Right atrium auricular region (tissue), 2 donors: ENCODE results near the gene CTDNEP1. TPM values are rescaled to one million over a fixed set of nuclear protein-coding genes. Genes with fewer than 3 reads are reported as not detected.
"Not testable (repeated sequence)": the region's sequence is repeated elsewhere in the genome, so short reads cannot be mapped to it uniquely, and the experiment has no call there.

Experiments
- DNase-seq: peaks from one replicate; pipeline ENCODE4 v3.0.0-alpha.2; 2019; ENCODE audit warnings: low spot score
- H3K27ac ChIP-seq, 2 donors: fragments of 200-600 bp; sonication (generic); 1 replicate in 1 of 2; 2 replicates in 1 of 2; pipeline ENCODE4 v1.5.1; 2016 to 2019
- H3K27me3 ChIP-seq, 2 donors: fragments of 200-600 bp; sonication (generic); one replicate each; pipeline versions ENCODE4 v1.5.1 to v1.6.0; 2017 to 2019
- H3K36me3 ChIP-seq: fragments of 200-600 bp; sonication (generic); one replicate; pipeline ENCODE4 v1.5.1; 2016
- H3K4me1 ChIP-seq, 2 donors: fragments of 200-600 bp; sonication (generic); one replicate each; pipeline versions ENCODE4 v1.5.1 to v1.6.0; 2017 to 2019
- H3K4me3 ChIP-seq, 2 donors: fragments of 200-600 bp; sonication (generic); 1 replicate in 1 of 2; 2 replicates in 1 of 2; pipeline ENCODE4 v1.5.1; 2017 to 2019; ENCODE audit warnings: mild to moderate bottlenecking in 1 of 2, moderate library complexity in 1 of 2
- H3K9me3 ChIP-seq, 2 donors: fragments of 200-600 bp; sonication (generic); one replicate each; pipeline ENCODE4 v1.5.1; 2019
- total RNA-seq, 2 donors: library from RNA; depleted of rRNA; stranded (reverse); fragments of >200 nt; gene quantifications; one replicate each; pipeline ENCODE4 v1.1.0, GENCODE V29; 2016
- TF ChIP-seq, protein P1 (sequence below), 2 donors: fragments of 200-600 bp; sonication (generic); IDR thresholded peaks; one replicate each; pipeline ENCODE4 v1.5.1; 2019; ENCODE audit warnings: antibody characterized with exemption in 2 of 2

CTDNEP1 gene
- total RNA-seq, 2 donors from 2014 or later, result 55.0 to 77.2 TPM

- Histone ChIP-seq H3K36me3 (peaks cover 31% of the 10 kb centered on the region), H3K4me1 (peaks cover 0 to 37% of the 10 kb centered on the region in 2 donors), H3K9me3 (no peaks in the 10 kb centered on the region), H3K27ac (peak overlapping the region; percentile 45 to 99), H3K27me3 (no peaks in the 10 kb centered on the region), H3K4me3 (no peak overlapping the region)
- TF ChIP-seq, protein P1, sequence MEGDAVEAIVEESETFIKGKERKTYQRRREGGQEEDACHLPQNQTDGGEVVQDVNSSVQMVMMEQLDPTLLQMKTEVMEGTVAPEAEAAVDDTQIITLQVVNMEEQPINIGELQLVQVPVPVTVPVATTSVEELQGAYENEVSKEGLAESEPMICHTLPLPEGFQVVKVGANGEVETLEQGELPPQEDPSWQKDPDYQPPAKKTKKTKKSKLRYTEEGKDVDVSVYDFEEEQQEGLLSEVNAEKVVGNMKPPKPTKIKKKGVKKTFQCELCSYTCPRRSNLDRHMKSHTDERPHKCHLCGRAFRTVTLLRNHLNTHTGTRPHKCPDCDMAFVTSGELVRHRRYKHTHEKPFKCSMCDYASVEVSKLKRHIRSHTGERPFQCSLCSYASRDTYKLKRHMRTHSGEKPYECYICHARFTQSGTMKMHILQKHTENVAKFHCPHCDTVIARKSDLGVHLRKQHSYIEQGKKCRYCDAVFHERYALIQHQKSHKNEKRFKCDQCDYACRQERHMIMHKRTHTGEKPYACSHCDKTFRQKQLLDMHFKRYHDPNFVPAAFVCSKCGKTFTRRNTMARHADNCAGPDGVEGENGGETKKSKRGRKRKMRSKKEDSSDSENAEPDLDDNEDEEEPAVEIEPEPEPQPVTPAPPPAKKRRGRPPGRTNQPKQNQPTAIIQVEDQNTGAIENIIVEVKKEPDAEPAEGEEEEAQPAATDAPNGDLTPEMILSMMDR (IDR thresholded peaks at IDR 0.05), result no peak
- DNase-seq, result no peak
Observed at GRCh38 chr17:7248796-7249195, 2.7 kb downstream of the CTDNEP1 start.

GRCh38 chr17:7246779-7247178 lies 4.8 kb downstream of the CTDNEP1 start:
- Histone ChIP-seq H3K27ac (no peak overlapping the region), H3K36me3 (peaks cover 33% of the 10 kb centered on the region), H3K4me1 (peaks cover 0 to 33% of the 10 kb centered on the region in 2 donors), H3K27me3 (no peaks in the 10 kb centered on the region), H3K9me3 (no peaks in the 10 kb centered on the region), H3K4me3 (no peak overlapping the region)
- DNase-seq, result no peak
- TF ChIP-seq, protein P1 (IDR thresholded peaks at IDR 0.05), result no peak

- not testable (repeated sequence) for H3K27me3 ChIP-seq, DNase-seq, H3K9me3 ChIP-seq
- Histone ChIP-seq H3K4me1 (peaks cover 0 to 30% of the 10 kb centered on the region in 2 donors), H3K36me3 (peaks cover 45% of the 10 kb centered on the region), H3K4me3 (peak overlapping the region in 1 of 2 donors; percentile 83), H3K27ac (peak overlapping the region; percentile 96 to 99)
Observed at GRCh38 chr17:7243838-7244237, 7.7 kb downstream of the CTDNEP1 start.

- peaks cover 0 to 28% of the 10 kb centered on the region in 2 donors for H3K4me1 ChIP-seq
- DNase-seq, result no peak
- peak overlapping the region; percentile 96 to 99 for H3K27ac ChIP-seq
- H3K36me3 ChIP-seq, result peaks cover 45% of the 10 kb centered on the region
- H3K4me3 ChIP-seq, result peak overlapping the region; percentile 65 to 83
- no peaks in the 10 kb centered on the region for H3K9me3 ChIP-seq
- TF ChIP-seq, protein P1 (IDR thresholded peaks at IDR 0.05), result no peak
- H3K27me3 ChIP-seq, result no peaks in the 10 kb centered on the region
Observed at GRCh38 chr17:7243453-7243729, 8.1 kb downstream of the CTDNEP1 start.

- Histone ChIP-seq H3K4me1 (peaks cover 0 to 28% of the 10 kb centered on the region in 2 donors), H3K9me3 (no peaks in the 10 kb centered on the region), H3K36me3 (peaks cover 45% of the 10 kb centered on the region), H3K27me3 (no peaks in the 10 kb centered on the region), H3K27ac (peak overlapping the region; percentile 96 to 99), H3K4me3 (peak overlapping the region; percentile 65 to 83)
- TF ChIP-seq, protein P1 (IDR thresholded peaks at IDR 0.05), result peak in 1 of 2 donors; percentile 40
- DNase-seq, result peak; percentile 98
Observed at GRCh38 chr17:7242717-7243452, 8.6 kb downstream of the CTDNEP1 start.

GRCh38 chr17:7241783-7242716 lies 9.5 kb downstream of the CTDNEP1 start, which contains the start of gene GABARAP:
TSS of gene GABARAP (minus strand) at chr17:7242449. CDS start at chr17:7242330, 119 bp downstream.
- peaks cover 44% of the 10 kb centered on the region for H3K36me3 ChIP-seq
- H3K9me3 ChIP-seq, result no peaks in the 10 kb centered on the region
- H3K27ac ChIP-seq, result peak within 1 kb of the TSS; percentile 96 to 99
- TF ChIP-seq, protein P1 (IDR thresholded peaks at IDR 0.05), result no peak
- peaks cover 0 to 35% of the 10 kb centered on the region in 2 donors for H3K4me1 ChIP-seq
- peak within 1 kb of the TSS; percentile 65 to 83 for H3K4me3 ChIP-seq
- no peaks in the 10 kb centered on the region for H3K27me3 ChIP-seq
- DNase-seq, result peak; percentile 94
